Fibroblast of skin of left quadriceps (primary cell): ENCODE measurements around the gene MIA2.
A peak's percentile ranks its signal among the peaks of the same experiment; 100 is the strongest.
"Not testable (repeated sequence)": the region's sequence is repeated elsewhere in the genome, so short reads cannot be mapped to it uniquely, and the experiment has no call there.

Source experiments
- DNase-seq, 2 experiments: peaks; one replicate each; pipeline ENCODE4 v3.0.0-alpha.2; 2013; ENCODE audit warnings: low read depth in 2 of 2

MIA2 gene

GRCh38 chr14:39231751-39232553 is 1.8 kb upstream of the MIA2 start:
- peak in 1 of 2 experiments; percentile 31 for DNase-seq

- DNase-seq, result peak; percentile 54 to 62
These were observed 930 bp upstream of the MIA2 start for GRCh38 chr14:39232554-39233415.

- DNase-seq, result not testable (repeated sequence)
These were observed 1.3 kb downstream of the MIA2 start for GRCh38 chr14:39234986-39235385.

GRCh38 chr14:39235466-39235865 is 1.8 kb downstream of the MIA2 start:
- not testable (repeated sequence) for DNase-seq

- DNase-seq, result no peak
These were observed 7.1 kb downstream of the MIA2 start for GRCh38 chr14:39240769-39241168.

- no peak for DNase-seq
These were observed 7.9 kb downstream of the MIA2 start for GRCh38 chr14:39241637-39242036.

GRCh38 chr14:39243831-39244230 is 10.1 kb downstream of the MIA2 start:
- DNase-seq, result no peak

GRCh38 chr14:39246618-39247017 is 12.9 kb downstream of the MIA2 start:
- no peak for DNase-seq

- DNase-seq, result peak; percentile 78 to 79
These were observed 13.5 kb downstream of the MIA2 start for GRCh38 chr14:39247256-39247655.

GRCh38 chr14:39251547-39251946 is 17.8 kb downstream of the MIA2 start:
- no peak for DNase-seq

- DNase-seq, result not testable (repeated sequence)
These were observed 23.7 kb downstream of the MIA2 start for GRCh38 chr14:39257388-39257787.

GRCh38 chr14:39258782-39259545 is 25.2 kb downstream of the MIA2 start:
- no peak for DNase-seq

GRCh38 chr14:39260161-39260560 is 26.4 kb downstream of the MIA2 start:
- not testable (repeated sequence) for DNase-seq

GRCh38 chr14:39262214-39262613 is 28.5 kb downstream of the MIA2 start:
- not testable (repeated sequence) for DNase-seq

- DNase-seq, result no peak
These were observed 30.3 kb downstream of the MIA2 start for GRCh38 chr14:39264057-39264456.

- no peak for DNase-seq
These were observed 30.8 kb downstream of the MIA2 start for GRCh38 chr14:39264558-39264957.

GRCh38 chr14:39265033-39265432 is 31.3 kb downstream of the MIA2 start:
- DNase-seq, result no peak

- DNase-seq, result no peak
These were observed 32.2 kb downstream of the MIA2 start for GRCh38 chr14:39265806-39266524.

- DNase-seq, result no peak
These were observed 32.8 kb downstream of the MIA2 start for GRCh38 chr14:39266525-39266870.

- DNase-seq, result peak; percentile 65 to 73
These were observed 33.3 kb downstream of the MIA2 start for GRCh38 chr14:39266871-39267607.

- no peak for DNase-seq
These were observed 33.9 kb downstream of the MIA2 start for GRCh38 chr14:39267608-39268005.
